Stimulated activated naive CD8-positive, alpha-beta T cell treated with anti-CD3 and anti-CD28 coated beads, Interleukin-15, Interleukin-2, amounts not matched to agents 100 U/mL and 50 U/mL, for 24 hours (primary cell): Measurements from ENCODE around the gene CSPG4.
"Not testable (repeated sequence)": the region's sequence is repeated elsewhere in the genome, so short reads cannot be mapped to it uniquely, and the experiment has no call there.

Experiments used
- ATAC-seq: fragments of 150-1000 bp; cut with Tn5 transposase; one replicate; pipeline ENCODE4 v1.10.0; 2021
- DNase-seq: peaks from one replicate; pipeline ENCODE4 v3.0.0; 2021

Gene CSPG4

GRCh38 chr15:75692311-75692710, 20.3 kb downstream of the CSPG4 start:
- ATAC-seq, DNase-seq: not testable (repeated sequence)

GRCh38 chr15:75689429-75689828, 23.2 kb downstream of the CSPG4 start:
- ATAC-seq, DNase-seq: not testable (repeated sequence)

- DNase-seq (no peak), ATAC-seq (no peak)
Observed at GRCh38 chr15:75688831-75689230, 23.8 kb downstream of the CSPG4 start.

- no peak for ATAC-seq
- no peak for DNase-seq
Observed at GRCh38 chr15:75688278-75688557, 24.4 kb downstream of the CSPG4 start.

- no peak for ATAC-seq
- no peak for DNase-seq
Observed at GRCh38 chr15:75687486-75688277, 25.0 kb downstream of the CSPG4 start.

GRCh38 chr15:75686212-75686642, 26.4 kb downstream of the CSPG4 start:
- DNase-seq = peak; percentile 88

GRCh38 chr15:75685195-75685594, 27.5 kb downstream of the CSPG4 start:
- no peak for DNase-seq

More at GRCh38 chr15:75686212-75686642, 26.4 kb downstream of the CSPG4 start:
- peak; percentile 76 for ATAC-seq

GRCh38 chr15:75684648-75685047, 28.0 kb downstream of the CSPG4 start:
- no peak for DNase-seq
- no peak for ATAC-seq

More at GRCh38 chr15:75685195-75685594, 27.5 kb downstream of the CSPG4 start:
- ATAC-seq = no peak

GRCh38 chr15:75683646-75684312, 28.9 kb downstream of the CSPG4 start:
- DNase-seq (peak; percentile 83), ATAC-seq (peak; percentile 91)

GRCh38 chr15:75682181-75683135, 30.2 kb downstream of the CSPG4 start:
- ATAC-seq (no peak), DNase-seq (no peak)

- DNase-seq = no peak
- no peak for ATAC-seq
Observed at GRCh38 chr15:75680007-75680789, 32.5 kb downstream of the CSPG4 start.

GRCh38 chr15:75678324-75678690, 34.3 kb downstream of the CSPG4 start:
- ATAC-seq, DNase-seq: not testable (repeated sequence)

- DNase-seq = no peak
- ATAC-seq = no peak
Observed at GRCh38 chr15:75677465-75678323, 35.0 kb downstream of the CSPG4 start.

- no peak for ATAC-seq
- DNase-seq = no peak
Observed at GRCh38 chr15:75676688-75677464, 35.8 kb downstream of the CSPG4 start.

- DNase-seq = no peak
- ATAC-seq = no peak
Observed at GRCh38 chr15:75675579-75676404, 36.9 kb downstream of the CSPG4 start.

- no peak for ATAC-seq
Observed at GRCh38 chr15:75674366-75674765, 38.3 kb downstream of the CSPG4 start.

GRCh38 chr15:75673426-75674235, 39.0 kb downstream of the CSPG4 start:
- DNase-seq = no peak
- ATAC-seq = no peak

More at GRCh38 chr15:75674366-75674765, 38.3 kb downstream of the CSPG4 start:
- DNase-seq = no peak
